PC-3 (cell line): ENCODE measurements around the gene TXNDC15.

Experiments used
- EZH2 ChIP-seq: fragments of 300-600 bp; sonication (generic); IDR thresholded peaks from one replicate; pipeline ENCODE4 v1.6.1; 2017; ENCODE audit warnings: antibody characterized with exemption, mild to moderate bottlenecking, low read length; ENCODE audit not compliant: unreplicated experiment
- EZH2phosphoT487 ChIP-seq: fragments of 300-600 bp; sonication (generic); IDR thresholded peaks from 2 replicates; pipeline ENCODE4 v1.6.1; 2018; ENCODE audit warnings: mild to moderate bottlenecking, antibody characterized with exemption, low read length, borderline replicate concordance
- TF ChIP-seq, protein P1 (sequence below): fragments of 300-600 bp; sonication (generic); conservative IDR thresholded peaks from 2 replicates; pipeline ENCODE4 v1.5.1; 2017; ENCODE audit warnings: antibody characterized with exemption, low read depth, mild to moderate bottlenecking, low read length

DNA sequence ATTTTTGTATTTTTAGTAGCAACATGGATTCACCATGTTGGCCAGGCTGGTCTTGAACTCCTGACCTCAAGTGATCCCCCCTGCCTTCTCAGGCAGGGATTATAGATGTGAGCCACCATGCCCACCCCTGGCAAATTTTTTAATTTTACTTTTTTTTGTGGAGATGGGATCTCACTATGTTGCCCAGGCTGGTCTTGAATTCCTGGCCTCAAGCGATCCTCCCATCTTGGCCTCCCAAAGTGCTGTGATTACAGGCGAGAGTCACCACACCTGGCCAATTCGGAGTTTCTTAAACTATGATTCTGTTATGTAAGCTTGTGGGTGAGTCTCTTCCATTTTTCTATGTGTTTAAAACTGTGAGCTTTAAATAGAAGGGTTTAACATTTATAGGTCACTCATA is 58.3 kb downstream of the TXNDC15 start:
- TF ChIP-seq, protein P1, sequence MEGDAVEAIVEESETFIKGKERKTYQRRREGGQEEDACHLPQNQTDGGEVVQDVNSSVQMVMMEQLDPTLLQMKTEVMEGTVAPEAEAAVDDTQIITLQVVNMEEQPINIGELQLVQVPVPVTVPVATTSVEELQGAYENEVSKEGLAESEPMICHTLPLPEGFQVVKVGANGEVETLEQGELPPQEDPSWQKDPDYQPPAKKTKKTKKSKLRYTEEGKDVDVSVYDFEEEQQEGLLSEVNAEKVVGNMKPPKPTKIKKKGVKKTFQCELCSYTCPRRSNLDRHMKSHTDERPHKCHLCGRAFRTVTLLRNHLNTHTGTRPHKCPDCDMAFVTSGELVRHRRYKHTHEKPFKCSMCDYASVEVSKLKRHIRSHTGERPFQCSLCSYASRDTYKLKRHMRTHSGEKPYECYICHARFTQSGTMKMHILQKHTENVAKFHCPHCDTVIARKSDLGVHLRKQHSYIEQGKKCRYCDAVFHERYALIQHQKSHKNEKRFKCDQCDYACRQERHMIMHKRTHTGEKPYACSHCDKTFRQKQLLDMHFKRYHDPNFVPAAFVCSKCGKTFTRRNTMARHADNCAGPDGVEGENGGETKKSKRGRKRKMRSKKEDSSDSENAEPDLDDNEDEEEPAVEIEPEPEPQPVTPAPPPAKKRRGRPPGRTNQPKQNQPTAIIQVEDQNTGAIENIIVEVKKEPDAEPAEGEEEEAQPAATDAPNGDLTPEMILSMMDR, result no peak
- no peak for TF ChIP-seq EZH2
- no peak for TF ChIP-seq EZH2phosphoT487
